Stimulated activated CD8-positive, alpha-beta memory T cell treated with anti-CD3 and anti-CD28 coated beads, Interleukin-15, amount 100 ng/mL, for 1 hour (primary cell): ENCODE measurements around the gene SH2D1B.
"Not testable (repeated sequence)": the region's sequence is repeated elsewhere in the genome, so short reads cannot be mapped to it uniquely, and the experiment has no call there.

Source experiments
- DNase-seq: peaks from one replicate; pipeline ENCODE4 v3.0.0-alpha.2; 2020; ENCODE audit warnings: low read depth

Gene SH2D1B

GRCh38 chr1:162412002-162412401 is at the start of gene SH2D1B:
SH2D1B (minus strand) TSS chr1:162412136; CDS start chr1:162412016, 120 bp downstream.
- DNase-seq, result no peak

- no peak for DNase-seq
Measured at GRCh38 chr1:162458236-162458635, 46.3 kb upstream of the SH2D1B start.

GRCh38 chr1:162456323-162456722 is 44.4 kb upstream of the SH2D1B start:
- DNase-seq, result no peak

- not testable (repeated sequence) for DNase-seq
Measured at GRCh38 chr1:162454361-162454760, 42.4 kb upstream of the SH2D1B start.

GRCh38 chr1:162446946-162447345 is 35.0 kb upstream of the SH2D1B start:
- no peak for DNase-seq

- DNase-seq, result no peak
Measured at GRCh38 chr1:162444903-162445302, 33.0 kb upstream of the SH2D1B start.

- not testable (repeated sequence) for DNase-seq
Measured at GRCh38 chr1:162432977-162433713, 21.2 kb upstream of the SH2D1B start.

GRCh38 chr1:162430583-162430982 is 18.6 kb upstream of the SH2D1B start:
- DNase-seq, result no peak

GRCh38 chr1:162422662-162423375 is 10.9 kb upstream of the SH2D1B start:
- DNase-seq, result no peak

- DNase-seq, result no peak
Measured at GRCh38 chr1:162421258-162422164, 9.6 kb upstream of the SH2D1B start.

- no peak for DNase-seq
Measured at GRCh38 chr1:162420120-162420519, 8.2 kb upstream of the SH2D1B start.

- DNase-seq, result not testable (repeated sequence)
Measured at GRCh38 chr1:162419450-162419931, 7.6 kb upstream of the SH2D1B start.

GRCh38 chr1:162418584-162418983 is 6.6 kb upstream of the SH2D1B start:
- DNase-seq, result not testable (repeated sequence)

- DNase-seq, result no peak
Measured at GRCh38 chr1:162417650-162418049, 5.7 kb upstream of the SH2D1B start.

GRCh38 chr1:162416909-162417308 is 5.0 kb upstream of the SH2D1B start:
- DNase-seq, result no peak

GRCh38 chr1:162416215-162416614 is 4.3 kb upstream of the SH2D1B start:
- DNase-seq, result no peak

- DNase-seq, result no peak
Measured at GRCh38 chr1:162407539-162407938, 4.4 kb downstream of the SH2D1B start.

GRCh38 chr1:162406811-162407210 is 5.1 kb downstream of the SH2D1B start:
- DNase-seq, result no peak

GRCh38 chr1:162405800-162406199 is 6.1 kb downstream of the SH2D1B start:
- no peak for DNase-seq

GRCh38 chr1:162404550-162405160 is 7.3 kb downstream of the SH2D1B start:
- no peak for DNase-seq

GRCh38 chr1:162400790-162401355 is 11.1 kb downstream of the SH2D1B start:
- no peak for DNase-seq
